Measurements from ENCODE around the gene ZNF268. TPM values are rescaled to one million over a fixed set of nuclear protein-coding genes. Genes with fewer than 3 reads are reported as not detected.

Gene ZNF268
- total RNA-seq, 3 donors from 2014 or later, result 13.8 to 19.6 (median 19.4) TPM

DNA sequence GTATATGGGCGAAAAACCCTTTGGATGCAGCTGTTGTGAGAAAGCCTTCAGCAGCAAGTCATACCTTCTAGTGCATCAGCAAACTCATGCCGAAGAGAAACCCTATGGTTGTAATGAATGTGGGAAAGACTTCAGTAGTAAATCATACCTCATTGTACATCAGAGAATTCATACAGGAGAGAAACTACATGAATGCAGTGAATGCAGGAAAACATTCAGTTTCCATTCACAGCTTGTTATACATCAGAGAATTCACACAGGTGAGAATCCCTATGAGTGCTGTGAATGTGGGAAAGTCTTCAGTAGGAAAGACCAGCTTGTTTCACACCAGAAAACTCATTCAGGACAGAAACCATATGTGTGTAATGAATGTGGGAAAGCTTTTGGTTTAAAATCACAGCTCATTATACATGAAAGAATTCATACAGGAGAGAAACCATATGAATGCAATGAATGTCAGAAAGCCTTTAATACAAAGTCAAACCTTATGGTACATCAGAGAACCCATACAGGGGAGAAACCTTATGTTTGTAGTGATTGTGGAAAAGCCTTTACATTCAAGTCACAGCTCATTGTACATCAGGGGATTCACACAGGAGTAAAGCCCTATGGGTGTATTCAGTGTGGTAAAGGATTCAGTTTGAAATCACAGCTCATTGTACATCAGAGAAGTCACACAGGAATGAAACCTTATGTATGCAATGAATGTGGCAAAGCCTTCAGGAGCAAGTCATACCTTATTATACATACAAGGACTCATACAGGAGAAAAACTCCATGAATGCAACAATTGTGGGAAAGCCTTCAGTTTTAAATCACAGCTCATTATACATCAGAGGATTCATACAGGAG is 21.4 kb downstream of the ZNF268 start:
- ATAC-seq (no peak), DNase-seq (no peak)
- H3K36me3 ChIP-seq (ENCODE audit: low read depth), result peaks cover 17% of the 10 kb centered on the region
- no peak overlapping the region for H3K4me3 ChIP-seq
- peaks cover 88% of the 10 kb centered on the region for H3K9me3 ChIP-seq
- intact Hi-C loops (cut with DNase I, micrococcal nuclease), result no loop called here
- TF ChIP-seq, protein P1, sequence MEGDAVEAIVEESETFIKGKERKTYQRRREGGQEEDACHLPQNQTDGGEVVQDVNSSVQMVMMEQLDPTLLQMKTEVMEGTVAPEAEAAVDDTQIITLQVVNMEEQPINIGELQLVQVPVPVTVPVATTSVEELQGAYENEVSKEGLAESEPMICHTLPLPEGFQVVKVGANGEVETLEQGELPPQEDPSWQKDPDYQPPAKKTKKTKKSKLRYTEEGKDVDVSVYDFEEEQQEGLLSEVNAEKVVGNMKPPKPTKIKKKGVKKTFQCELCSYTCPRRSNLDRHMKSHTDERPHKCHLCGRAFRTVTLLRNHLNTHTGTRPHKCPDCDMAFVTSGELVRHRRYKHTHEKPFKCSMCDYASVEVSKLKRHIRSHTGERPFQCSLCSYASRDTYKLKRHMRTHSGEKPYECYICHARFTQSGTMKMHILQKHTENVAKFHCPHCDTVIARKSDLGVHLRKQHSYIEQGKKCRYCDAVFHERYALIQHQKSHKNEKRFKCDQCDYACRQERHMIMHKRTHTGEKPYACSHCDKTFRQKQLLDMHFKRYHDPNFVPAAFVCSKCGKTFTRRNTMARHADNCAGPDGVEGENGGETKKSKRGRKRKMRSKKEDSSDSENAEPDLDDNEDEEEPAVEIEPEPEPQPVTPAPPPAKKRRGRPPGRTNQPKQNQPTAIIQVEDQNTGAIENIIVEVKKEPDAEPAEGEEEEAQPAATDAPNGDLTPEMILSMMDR (IDR thresholded peaks at IDR 0.05), result no peak
- H3K4me1 ChIP-seq (ENCODE audit: low read depth), result no peaks in the 10 kb centered on the region

DNA sequence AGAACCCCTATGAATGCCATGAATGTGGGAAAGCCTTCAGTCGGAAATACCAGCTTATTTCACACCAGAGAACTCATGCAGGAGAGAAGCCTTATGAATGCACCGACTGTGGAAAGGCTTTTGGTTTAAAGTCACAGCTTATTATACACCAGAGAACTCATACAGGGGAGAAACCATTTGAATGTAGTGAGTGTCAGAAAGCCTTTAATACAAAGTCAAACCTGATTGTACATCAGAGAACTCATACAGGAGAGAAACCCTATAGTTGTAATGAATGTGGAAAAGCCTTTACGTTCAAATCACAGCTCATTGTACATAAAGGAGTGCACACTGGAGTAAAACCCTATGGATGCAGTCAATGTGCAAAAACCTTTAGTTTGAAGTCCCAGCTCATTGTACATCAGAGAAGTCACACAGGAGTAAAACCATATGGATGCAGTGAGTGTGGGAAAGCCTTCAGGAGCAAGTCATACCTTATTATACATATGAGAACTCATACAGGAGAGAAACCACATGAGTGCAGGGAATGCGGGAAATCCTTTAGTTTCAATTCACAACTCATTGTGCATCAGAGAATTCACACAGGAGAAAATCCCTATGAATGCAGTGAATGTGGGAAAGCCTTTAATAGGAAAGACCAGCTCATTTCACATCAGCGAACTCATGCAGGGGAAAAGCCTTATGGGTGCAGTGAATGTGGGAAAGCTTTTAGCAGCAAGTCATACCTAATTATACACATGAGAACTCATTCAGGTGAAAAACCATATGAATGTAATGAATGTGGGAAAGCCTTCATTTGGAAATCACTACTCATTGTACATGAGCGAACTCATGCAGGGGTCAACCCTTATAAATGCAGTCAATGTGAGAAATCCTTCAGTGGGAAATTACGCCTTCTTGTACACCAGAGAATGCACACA is 22.3 kb downstream of the ZNF268 start:
- no peak for ATAC-seq
- no peak for DNase-seq
- intact Hi-C loops (cut with DNase I, micrococcal nuclease), result no loop called here

DNA sequence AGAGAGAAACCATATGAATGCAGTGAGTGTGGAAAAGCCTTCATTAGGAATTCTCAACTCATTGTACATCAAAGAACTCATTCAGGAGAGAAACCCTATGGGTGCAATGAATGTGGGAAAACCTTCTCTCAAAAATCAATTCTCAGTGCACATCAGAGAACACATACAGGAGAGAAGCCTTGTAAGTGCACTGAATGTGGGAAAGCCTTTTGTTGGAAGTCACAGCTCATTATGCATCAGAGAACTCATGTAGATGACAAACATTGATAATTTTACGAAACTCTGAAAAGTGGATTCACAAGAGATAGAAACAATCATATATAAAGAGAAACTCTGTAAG is 22.9 kb downstream of the ZNF268 start:
- TF ChIP-seq, protein P1 (IDR thresholded peaks at IDR 0.05), result no peak
- ATAC-seq, result no peak
- intact Hi-C loops (cut with DNase I, micrococcal nuclease), result no loop called here
- no peaks in the 10 kb centered on the region for H3K4me1 ChIP-seq (ENCODE audit: low read depth)
- H3K9me3 ChIP-seq, result peaks cover 98% of the 10 kb centered on the region
- no peak overlapping the region for H3K4me3 ChIP-seq
- no peak for DNase-seq
- peaks cover 17% of the 10 kb centered on the region for H3K36me3 ChIP-seq (ENCODE audit: low read depth)

More for the DNA sequence above, 22.3 kb downstream of the ZNF268 start:
- Histone ChIP-seq H3K4me3 (no peak overlapping the region), H3K4me1 (ENCODE audit: low read depth) (no peaks in the 10 kb centered on the region), H3K9me3 (peaks cover 94% of the 10 kb centered on the region), H3K36me3 (ENCODE audit: low read depth) (peaks cover 17% of the 10 kb centered on the region)
- TF ChIP-seq, protein P1 (IDR thresholded peaks at IDR 0.05), result no peak

DNA sequence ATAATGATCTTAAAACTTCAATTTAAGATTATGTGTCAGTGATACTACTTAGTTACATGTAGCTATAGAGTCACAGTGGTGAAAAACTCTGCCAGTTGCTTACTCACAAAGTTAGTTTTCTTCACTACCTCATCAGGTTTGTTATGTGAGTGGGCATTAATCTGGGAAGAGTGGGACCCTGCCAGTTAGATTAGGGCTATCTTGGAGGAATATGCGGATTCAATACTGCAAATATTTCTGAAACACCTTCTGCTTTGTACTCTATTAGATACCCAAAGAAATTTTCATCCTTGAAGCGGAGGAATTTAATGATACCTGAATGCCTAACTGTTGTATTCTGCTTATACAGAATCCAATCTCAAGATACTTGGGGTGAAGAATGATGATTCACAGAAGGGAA is 25.1 kb downstream of the ZNF268 start:
- intact Hi-C loops (cut with DNase I, micrococcal nuclease), result no loop called here
- TF ChIP-seq, protein P1 (IDR thresholded peaks at IDR 0.05), result no peak
- DNase-seq, result no peak
- Histone ChIP-seq H3K4me3 (no peak overlapping the region), H3K9me3 (peaks cover 100% of the 10 kb centered on the region), H3K4me1 (ENCODE audit: low read depth) (no peaks in the 10 kb centered on the region), H3K36me3 (ENCODE audit: low read depth) (peaks cover 10% of the 10 kb centered on the region)
- no peak for ATAC-seq

DNA sequence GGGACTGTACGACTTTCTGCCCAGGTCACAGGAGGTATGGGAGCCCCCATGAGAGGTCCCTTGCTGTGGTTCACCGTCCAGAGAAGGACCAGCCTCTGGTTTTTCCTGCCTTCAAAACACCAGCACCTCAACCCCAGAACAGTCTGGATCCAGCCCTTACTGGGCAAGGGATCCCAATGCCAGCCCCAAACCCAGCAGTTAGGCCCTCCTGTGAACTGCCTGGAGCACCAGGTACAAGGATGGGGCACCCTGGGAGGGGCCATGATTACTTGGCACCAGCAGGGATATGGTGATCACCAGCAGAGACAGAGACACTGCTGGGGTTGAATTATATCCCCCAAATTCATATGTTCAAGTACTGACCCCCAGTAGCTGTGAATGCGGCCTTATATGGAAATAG is 34.4 kb downstream of the ZNF268 start:
- no peaks in the 10 kb centered on the region for H3K36me3 ChIP-seq (ENCODE audit: low read depth)
- no peak overlapping the region for H3K4me3 ChIP-seq
- no peaks in the 10 kb centered on the region for H3K4me1 ChIP-seq (ENCODE audit: low read depth)
- intact Hi-C loops (cut with DNase I, micrococcal nuclease), result no loop called here
- DNase-seq (no peak), ATAC-seq (no peak)
- TF ChIP-seq, protein P1 (IDR thresholded peaks at IDR 0.05), result no peak
- H3K9me3 ChIP-seq, result peaks cover 95% of the 10 kb centered on the region

All from mucosa of descending colon (tissue), 3 donors.